Endothelial cell (in vitro differentiated cells): ENCODE data around the gene MOGAT3. TPM values are rescaled to one million over a fixed set of nuclear protein-coding genes. Genes with fewer than 3 reads are reported as not detected.
A peak's percentile ranks its signal among the peaks of the same experiment; 100 is the strongest.

ENCODE experiments used
- DNase-seq: peaks from one replicate; pipeline ENCODE4 v3.0.0; 2021; ENCODE audit warnings: low spot score
- H3K27ac Mint-ChIP-seq: one replicate; pipeline ENCODE4 v1.8.0; 2021; ENCODE audit warnings: mixed read lengths, inconsistent platforms; ENCODE audit not compliant: unreplicated experiment
- H3K27me3 Mint-ChIP-seq: one replicate; pipeline ENCODE4 v1.8.0; 2021; ENCODE audit warnings: mild to moderate bottlenecking, moderate library complexity, mixed read lengths, inconsistent platforms; ENCODE audit not compliant: unreplicated experiment
- H3K36me3 Mint-ChIP-seq: one replicate; pipeline ENCODE4 v1.8.0; 2021; ENCODE audit warnings: mild to moderate bottlenecking, low read depth, mixed read lengths, inconsistent platforms; ENCODE audit not compliant: unreplicated experiment
- H3K4me1 Mint-ChIP-seq: one replicate; pipeline ENCODE4 v1.8.0; 2021; ENCODE audit warnings: mild to moderate bottlenecking, mixed read lengths, inconsistent platforms; ENCODE audit not compliant: unreplicated experiment
- H3K4me3 Mint-ChIP-seq: one replicate; pipeline ENCODE4 v1.8.0; 2021; ENCODE audit warnings: mild to moderate bottlenecking, mixed read lengths, inconsistent platforms; ENCODE audit not compliant: unreplicated experiment
- H3K9me3 Mint-ChIP-seq: one replicate; pipeline ENCODE4 v1.8.0; 2021; ENCODE audit warnings: mixed read lengths, inconsistent platforms; ENCODE audit not compliant: unreplicated experiment
- CTCF ChIP-seq: fragments of 200-600 bp; sonication (generic); IDR thresholded peaks from one replicate; pipeline ENCODE4 v1.5.0; 2021; ENCODE audit warnings: antibody characterized with exemption; ENCODE audit not compliant: unreplicated experiment
- total RNA-seq: library from RNA; stranded (reverse); fragmentation: NEBNext Ultra II Directional; extraction: Animal tissue kit (Norgen Biotek cat#: 25700); gene quantifications from one replicate; pipeline ENCODE4 v1.2.1, GENCODE V29; 2021; ENCODE audit not compliant: unreplicated experiment

MOGAT3 gene
- total RNA-seq, 1 donor from 2014 or later, result not detected

- Mint-ChIP-seq H3K27ac (peak overlapping the region; percentile 49), H3K4me1 (peaks cover 19% of the 10 kb centered on the region), H3K4me3 (no peak overlapping the region), H3K9me3 (no peaks in the 10 kb centered on the region), H3K36me3 (peaks cover 4% of the 10 kb centered on the region), H3K27me3 (peaks cover 4% of the 10 kb centered on the region)
- no peak for DNase-seq
- no peak for TF ChIP-seq CTCF
Observed at GRCh38 chr7:101240226-101241014, 39.6 kb upstream of the MOGAT3 start.

GRCh38 chr7:101239951-101240220, 39.0 kb upstream of the MOGAT3 start:
- DNase-seq, result no peak
- H3K27me3 Mint-ChIP-seq, result peaks cover 4% of the 10 kb centered on the region
- H3K27ac Mint-ChIP-seq, result no peak overlapping the region
- H3K4me3 Mint-ChIP-seq, result no peak overlapping the region
- H3K4me1 Mint-ChIP-seq, result peaks cover 19% of the 10 kb centered on the region
- peaks cover 4% of the 10 kb centered on the region for H3K36me3 Mint-ChIP-seq
- no peaks in the 10 kb centered on the region for H3K9me3 Mint-ChIP-seq
- TF ChIP-seq CTCF, result no peak

- TF ChIP-seq CTCF, result no peak
- peaks cover 4% of the 10 kb centered on the region for H3K36me3 Mint-ChIP-seq
- H3K9me3 Mint-ChIP-seq, result no peaks in the 10 kb centered on the region
- H3K4me1 Mint-ChIP-seq, result peaks cover 19% of the 10 kb centered on the region
- peaks cover 6% of the 10 kb centered on the region for H3K27me3 Mint-ChIP-seq
- DNase-seq, result no peak
- H3K27ac Mint-ChIP-seq, result peak overlapping the region; percentile 52
- no peak overlapping the region for H3K4me3 Mint-ChIP-seq
Observed at GRCh38 chr7:101239191-101239950, 38.5 kb upstream of the MOGAT3 start.

- no peak overlapping the region for H3K27ac Mint-ChIP-seq
- peaks cover 6% of the 10 kb centered on the region for H3K27me3 Mint-ChIP-seq
- peaks cover 4% of the 10 kb centered on the region for H3K36me3 Mint-ChIP-seq
- no peaks in the 10 kb centered on the region for H3K9me3 Mint-ChIP-seq
- no peak for TF ChIP-seq CTCF
- no peak for DNase-seq
- no peak overlapping the region for H3K4me3 Mint-ChIP-seq
- peaks cover 15% of the 10 kb centered on the region for H3K4me1 Mint-ChIP-seq
Observed at GRCh38 chr7:101238226-101239182, 37.7 kb upstream of the MOGAT3 start.
